GM21381 (cell line): ENCODE measurements around the gene ATXN1.
A peak's percentile ranks its signal among the peaks of the same experiment; 100 is the strongest.
"Not testable (repeated sequence)": the region's sequence is repeated elsewhere in the genome, so short reads cannot be mapped to it uniquely, and the experiment has no call there.

Source experiments
- ATAC-seq: cut with Tn5 transposase; IDR thresholded peaks from one replicate; pipeline ENCODE4 v1.9.1; 2021; ENCODE audit warnings: mild to moderate bottlenecking, moderate library complexity; ENCODE audit not compliant: unreplicated experiment

ATXN1 gene

GRCh38 chr6:16657768-16658167, 103.5 kb downstream of the ATXN1 start:
- peak; percentile 36 for ATAC-seq

- ATAC-seq: no peak
Observed at GRCh38 chr6:16656451-16656850, 104.8 kb downstream of the ATXN1 start.

- no peak for ATAC-seq
Observed at GRCh38 chr6:16654701-16655100, 106.6 kb downstream of the ATXN1 start.

- no peak for ATAC-seq
Observed at GRCh38 chr6:16653226-16653625, 108.0 kb downstream of the ATXN1 start.

GRCh38 chr6:16651871-16652270, 109.4 kb downstream of the ATXN1 start:
- ATAC-seq: peak; percentile 87

- ATAC-seq: no peak
Observed at GRCh38 chr6:16649890-16650289, 111.4 kb downstream of the ATXN1 start.

GRCh38 chr6:16649241-16649640, 112.0 kb downstream of the ATXN1 start:
- ATAC-seq: no peak

GRCh38 chr6:16648003-16648402, 113.3 kb downstream of the ATXN1 start:
- no peak for ATAC-seq

GRCh38 chr6:16647422-16647821, 113.8 kb downstream of the ATXN1 start:
- ATAC-seq: no peak

- no peak for ATAC-seq
Observed at GRCh38 chr6:16644540-16645250, 116.6 kb downstream of the ATXN1 start.

- ATAC-seq: no peak
Observed at GRCh38 chr6:16639684-16640480, 121.4 kb downstream of the ATXN1 start.

GRCh38 chr6:16637635-16638034, 123.6 kb downstream of the ATXN1 start:
- ATAC-seq: no peak

GRCh38 chr6:16635810-16636602, 125.3 kb downstream of the ATXN1 start:
- ATAC-seq: peak; percentile 47

- no peak for ATAC-seq
Observed at GRCh38 chr6:16635291-16635809, 125.9 kb downstream of the ATXN1 start.

GRCh38 chr6:16634855-16635254, 126.4 kb downstream of the ATXN1 start:
- no peak for ATAC-seq

- ATAC-seq: no peak
Observed at GRCh38 chr6:16633961-16634360, 127.3 kb downstream of the ATXN1 start.

GRCh38 chr6:16633465-16633864, 127.8 kb downstream of the ATXN1 start:
- ATAC-seq: no peak

GRCh38 chr6:16632101-16632500, 129.2 kb downstream of the ATXN1 start:
- ATAC-seq: no peak

GRCh38 chr6:16630026-16630643, 131.1 kb downstream of the ATXN1 start:
- ATAC-seq: no peak

GRCh38 chr6:16628580-16628979, 132.7 kb downstream of the ATXN1 start:
- ATAC-seq: not testable (repeated sequence)

- no peak for ATAC-seq
Observed at GRCh38 chr6:16626650-16627049, 134.6 kb downstream of the ATXN1 start.
